WTC11 (cell line): Measurements from ENCODE around the gene VTI1A. TPM values are rescaled to one million over a fixed set of nuclear protein-coding genes. Genes with fewer than 3 reads are reported as not detected.

Source experiments
- ATAC-seq: fragments of 200-7000 bp; cut with Tn5 transposase; 2 replicates; pipeline ENCODE4 v1.10.0; 2021; ENCODE audit warnings: mild to moderate bottlenecking, moderate library complexity
- CTCF ChIA-PET: fragments of 300-600 bp; sonication (Branson Sonifier 250); formaldehyde crosslinking; loops from one replicate; lab custom pipeline; 2021; ENCODE audit warnings: antibody characterized with exemption; lab: Charles Lee
- POLR2A ChIA-PET: fragments of 350-600 bp; sonication (Branson Sonifier 250); formaldehyde crosslinking; loops from one replicate; lab custom pipeline; 2021; ENCODE audit warnings: antibody characterized with exemption; lab: Charles Lee
- DNase-seq: peaks from one replicate; pipeline ENCODE4 v3.0.0; 2021; ENCODE audit warnings: low spot score
- H3K27ac Mint-ChIP-seq: 2 replicates; pipeline ENCODE4 v1.8.0; 2021; ENCODE audit warnings: mixed read lengths
- H3K27me3 Mint-ChIP-seq: 2 replicates; pipeline ENCODE4 v1.8.0; 2021; ENCODE audit warnings: low read depth, mild to moderate bottlenecking, moderate library complexity, mixed read lengths
- H3K36me3 Mint-ChIP-seq: 2 replicates; pipeline ENCODE4 v1.8.0; 2021; ENCODE audit warnings: mixed read lengths
- H3K4me1 Mint-ChIP-seq: 2 replicates; pipeline ENCODE4 v1.8.0; 2022; ENCODE audit warnings: mixed read lengths
- H3K4me3 Mint-ChIP-seq: 2 replicates; pipeline ENCODE4 v1.8.0; 2021; ENCODE audit warnings: mild to moderate bottlenecking, moderate library complexity, mixed read lengths
- H3K9me3 Mint-ChIP-seq: 2 replicates; pipeline ENCODE4 v1.8.0; 2021; ENCODE audit warnings: mixed read lengths
- ARID4B ChIP-seq: sonication (generic); formaldehyde crosslinking; IDR thresholded peaks from 2 replicates; pipeline ENCODE4 v1.8.0; 2023; ENCODE audit warnings: missing genetic modification reagents, mild to moderate bottlenecking, borderline replicate concordance
- ATF3 ChIP-seq: sonication (generic); formaldehyde crosslinking; conservative IDR thresholded peaks from 2 replicates; pipeline ENCODE4 v1.8.1; 2022; ENCODE audit warnings: mild to moderate bottlenecking, missing genetic modification reagents
- CREM ChIP-seq: sonication (generic); formaldehyde crosslinking; IDR thresholded peaks from 2 replicates; pipeline ENCODE4 v1.8.1; 2022; ENCODE audit warnings: mild to moderate bottlenecking, missing genetic modification reagents, moderate library complexity
- EMX1 ChIP-seq: fragments of 250-450 bp; sonication (Bioruptor Pico); IDR thresholded peaks from 2 replicates; pipeline ENCODE4 v1.8.0; 2021; ENCODE audit warnings: mild to moderate bottlenecking
- ESRRA ChIP-seq: sonication (generic); formaldehyde crosslinking; IDR thresholded peaks from 2 replicates; pipeline ENCODE4 v1.8.1; 2022; ENCODE audit warnings: mild to moderate bottlenecking, missing genetic modification reagents, borderline replicate concordance
- FOXJ3 ChIP-seq: sonication (generic); formaldehyde crosslinking; IDR thresholded peaks from 2 replicates; pipeline ENCODE4 v1.9.0; 2021; ENCODE audit warnings: missing genetic modification reagents, mild to moderate bottlenecking, borderline replicate concordance
- FOXP1 ChIP-seq: sonication (generic); formaldehyde crosslinking; IDR thresholded peaks from 2 replicates; pipeline ENCODE4 v1.8.0; 2022; ENCODE audit warnings: missing genetic modification reagents, mild to moderate bottlenecking, moderate library complexity, borderline replicate concordance
- GABPB1 ChIP-seq: sonication (generic); formaldehyde crosslinking; IDR thresholded peaks from 2 replicates; pipeline ENCODE4 v1.8.1; 2023; ENCODE audit warnings: mild to moderate bottlenecking, missing genetic modification reagents
- GRHL2 ChIP-seq: fragments of 250-450 bp; sonication (Bioruptor Pico); IDR thresholded peaks from 2 replicates; pipeline ENCODE4 v1.8.0; 2022; ENCODE audit warnings: mild to moderate bottlenecking, moderate library complexity; ENCODE audit not compliant: insufficient replicate concordance, severe bottlenecking
- GTF2I ChIP-seq: fragments of 250-450 bp; sonication (Bioruptor Pico); conservative IDR thresholded peaks from 2 replicates; pipeline ENCODE4 v1.4.0; 2021; ENCODE audit warnings: mild to moderate bottlenecking
- JUN ChIP-seq: sonication (generic); formaldehyde crosslinking; IDR thresholded peaks from 2 replicates; pipeline ENCODE4 v1.8.0; 2023; ENCODE audit warnings: mild to moderate bottlenecking, missing genetic modification reagents
- MAX ChIP-seq: sonication (generic); formaldehyde crosslinking; IDR thresholded peaks from 2 replicates; pipeline ENCODE4 v1.8.0; 2022; ENCODE audit warnings: mild to moderate bottlenecking, missing genetic modification reagents
- MXD4 ChIP-seq: fragments of 250-450 bp; sonication (Bioruptor Pico); IDR thresholded peaks from 2 replicates; pipeline ENCODE4 v1.8.0; 2021; ENCODE audit warnings: mild to moderate bottlenecking, moderate library complexity, borderline replicate concordance
- NFATC4 ChIP-seq: fragments of 250-450 bp; sonication (Bioruptor Pico); IDR thresholded peaks from 2 replicates; pipeline ENCODE4 v1.9.0; 2021; ENCODE audit warnings: mild to moderate bottlenecking
- NFE2L1 ChIP-seq: sonication (generic); formaldehyde crosslinking; IDR thresholded peaks from 2 replicates; pipeline ENCODE4 v1.8.1; 2023; ENCODE audit warnings: missing genetic modification reagents
- PRRX2 ChIP-seq: fragments of 250-450 bp; sonication (Bioruptor Pico); IDR thresholded peaks from 2 replicates; pipeline ENCODE4 v1.8.0; 2021; ENCODE audit warnings: mild to moderate bottlenecking
- SMAD3 ChIP-seq: sonication (generic); formaldehyde crosslinking; IDR thresholded peaks from 2 replicates; pipeline ENCODE4 v1.8.0; 2022; ENCODE audit warnings: missing genetic modification reagents, mild to moderate bottlenecking, borderline replicate concordance
- SOX15 ChIP-seq: fragments of 250-450 bp; sonication (Bioruptor Pico); IDR thresholded peaks from 2 replicates; pipeline ENCODE4 v1.9.0; 2021; ENCODE audit warnings: mild to moderate bottlenecking
- SP1 ChIP-seq: sonication (generic); formaldehyde crosslinking; conservative IDR thresholded peaks from 2 replicates; pipeline ENCODE4 v1.8.1; 2022; ENCODE audit warnings: missing genetic modification reagents
- TEAD1 ChIP-seq: sonication (generic); formaldehyde crosslinking; IDR thresholded peaks from 2 replicates; pipeline ENCODE4 v1.8.0; 2022; ENCODE audit warnings: mild to moderate bottlenecking, missing genetic modification reagents
- TEAD4 ChIP-seq: sonication (generic); formaldehyde crosslinking; IDR thresholded peaks from 2 replicates; pipeline ENCODE4 v1.8.0; 2022; ENCODE audit warnings: mild to moderate bottlenecking, missing genetic modification reagents
- TP53 ChIP-seq: sonication (generic); formaldehyde crosslinking; IDR thresholded peaks from 2 replicates; pipeline ENCODE4 v1.8.1; 2023; ENCODE audit warnings: mild to moderate bottlenecking, missing genetic modification reagents
- USF1 ChIP-seq: sonication (generic); formaldehyde crosslinking; IDR thresholded peaks from 2 replicates; pipeline ENCODE4 v1.8.0; 2022; ENCODE audit warnings: mild to moderate bottlenecking, missing genetic modification reagents
- USF2 ChIP-seq: sonication (generic); formaldehyde crosslinking; IDR thresholded peaks from 2 replicates; pipeline ENCODE4 v1.8.1; 2023; ENCODE audit warnings: mild to moderate bottlenecking, missing genetic modification reagents, moderate library complexity
- ZNF219 ChIP-seq: sonication (generic); formaldehyde crosslinking; IDR thresholded peaks from 2 replicates; pipeline ENCODE4 v1.8.0; 2023; ENCODE audit warnings: missing genetic modification reagents, mild to moderate bottlenecking, borderline replicate concordance
- ZNF263 ChIP-seq: sonication (generic); formaldehyde crosslinking; IDR thresholded peaks from 2 replicates; pipeline ENCODE4 v1.8.1; 2022; ENCODE audit warnings: low read depth, mild to moderate bottlenecking, moderate library complexity, missing genetic modification reagents
- ZNF317 ChIP-seq: sonication (generic); formaldehyde crosslinking; IDR thresholded peaks from 2 replicates; pipeline ENCODE4 v1.8.1; 2023; ENCODE audit warnings: low read depth, mild to moderate bottlenecking, moderate library complexity, missing genetic modification reagents, borderline replicate concordance
- ZNF416 ChIP-seq: fragments of 250-450 bp; sonication (Bioruptor Pico); IDR thresholded peaks from 2 replicates; pipeline ENCODE4 v1.9.0; 2021; ENCODE audit warnings: mild to moderate bottlenecking, inconsistent platforms
- total RNA-seq: library from RNA; stranded (reverse); gene quantifications from 3 replicates; pipeline ENCODE4 v1.2.3, GENCODE V29; 2021

VTI1A gene
- total RNA-seq, 1 experiment from 2014 or later, result 20.1 TPM

GRCh38 chr10:112809736-112810135, 362.7 kb downstream of the VTI1A start (continued):
- TF ChIP-seq MXD4 (CRISPR knock-in tag) (no peak), ARID4B (CRISPR knock-in tag) (no peak)

GRCh38 chr10:112810711-112811151, 363.7 kb downstream of the VTI1A start:
- CTCF ChIA-PET, result no interaction called here
- peaks cover 67% of the 10 kb centered on the region for H3K4me1 Mint-ChIP-seq
- TF ChIP-seq GABPB1 (CRISPR knock-in tag) (no peak), PRRX2 (CRISPR knock-in tag) (no peak), JUN (CRISPR knock-in tag) (no peak), ESRRA (CRISPR knock-in tag) (no peak), MAX (CRISPR knock-in tag) (no peak), ZNF317 (no peak), TP53 (CRISPR knock-in tag) (no peak), GRHL2 (CRISPR knock-in tag) (no peak), ZNF263 (CRISPR knock-in tag) (no peak), CREM (CRISPR knock-in tag) (no peak), NFATC4 (CRISPR knock-in tag) (no peak), TEAD4 (CRISPR knock-in tag) (no peak), ZNF416 (CRISPR knock-in tag) (no peak), EMX1 (CRISPR knock-in tag) (no peak), USF2 (CRISPR knock-in tag) (no peak)
- TF ChIP-seq, all 79 proteins: peak for 0
- Mint-ChIP-seq H3K27ac (no peak overlapping the region; the same call in 1 of the 2 replicates), H3K9me3 (peaks cover 7% of the 10 kb centered on the region), H3K4me3 (no peak overlapping the region), H3K27me3 (peaks cover 63% of the 10 kb centered on the region), H3K36me3 (peaks cover 11% of the 10 kb centered on the region)
- ATAC-seq (no peak), DNase-seq (no peak)
- POLR2A ChIA-PET, result interaction anchor here (0.8 to 1.5 kb wide), 2 partner anchors 9 to 22 kb away, joined by 3 read pairs; no protein-coding TSS in a partner anchor

- H3K27me3 Mint-ChIP-seq, result peaks cover 69% of the 10 kb centered on the region
- ChIA-PET POLR2A (interaction anchor here (1.0 to 1.5 kb wide), 3 partner anchors 8 to 51 kb away, joined by 3 to 5 read pairs (median 3); no protein-coding TSS in a partner anchor), CTCF (interaction anchor here (0.6 to 1.5 kb wide), 8 partner anchors 9 to 248 kb away, joined by 3 to 5 read pairs (median 4); no protein-coding TSS in a partner anchor)
- peaks cover 5% of the 10 kb centered on the region for H3K9me3 Mint-ChIP-seq
- DNase-seq, result peak; percentile 54
- H3K4me1 Mint-ChIP-seq, result peaks cover 79% of the 10 kb centered on the region
- H3K36me3 Mint-ChIP-seq, result peaks cover 9% of the 10 kb centered on the region
- peak; percentile 67 for ATAC-seq
- peak overlapping the region; percentile 95 for H3K27ac Mint-ChIP-seq
- H3K4me3 Mint-ChIP-seq, result peak overlapping the region; percentile 51
- TF ChIP-seq USF1 (CRISPR knock-in tag), result no peak
- TF ChIP-seq GABPB1 (CRISPR knock-in tag), result no peak
- TF ChIP-seq SMAD3 (CRISPR knock-in tag), result 0 out of 2 replicates have a peak, but pooled peaks have one; percentile 48
- no peak for TF ChIP-seq SP1
- no peak for TF ChIP-seq ATF3 (CRISPR knock-in tag)
- 0 out of 2 replicates have a peak, but pooled peaks have one; percentile 23 for TF ChIP-seq FOXJ3 (CRISPR knock-in tag)
- TF ChIP-seq TEAD1 (CRISPR knock-in tag), result 0 out of 2 replicates have a peak, but pooled peaks have one; percentile 69
- no peak for TF ChIP-seq SOX15 (CRISPR knock-in tag)
- TF ChIP-seq FOXP1 (CRISPR knock-in tag), result no peak
- no peak for TF ChIP-seq MAX (CRISPR knock-in tag)
- no peak for TF ChIP-seq NFE2L1 (CRISPR knock-in tag)
- no peak for TF ChIP-seq GTF2I (CRISPR knock-in tag)
- no peak for TF ChIP-seq ZNF219 (CRISPR knock-in tag)
These were observed 364.9 kb downstream of the VTI1A start for GRCh38 chr10:112811741-112812551.
